Mesothelial cell of epicardium (in vitro differentiated cells): ENCODE measurements around the gene TMEM72. TPM values are rescaled to one million over a fixed set of nuclear protein-coding genes. Genes with fewer than 3 reads are reported as not detected.

ENCODE experiments used
- DNase-seq, 2 experiments: peaks; one replicate each; pipeline ENCODE4 v3.0.0; 2021; ENCODE audit warnings: low spot score in 2 of 2; ENCODE audit not compliant: unreplicated experiment in 2 of 2
- H3K27ac Mint-ChIP-seq: 2 replicates; pipeline ENCODE4 v1.8.0; 2021; ENCODE audit warnings: mixed read lengths
- H3K27me3 Mint-ChIP-seq: 2 replicates; pipeline ENCODE4 v1.8.0; 2021; ENCODE audit warnings: low read depth, mixed read lengths
- H3K36me3 Mint-ChIP-seq: 2 replicates; pipeline ENCODE4 v1.8.0; 2021; ENCODE audit warnings: mixed read lengths
- H3K4me1 Mint-ChIP-seq: 2 replicates; pipeline ENCODE4 v1.8.0; 2021; ENCODE audit warnings: mixed read lengths
- H3K4me3 Mint-ChIP-seq: 2 replicates; pipeline ENCODE4 v1.8.0; 2021; ENCODE audit warnings: mild to moderate bottlenecking, moderate library complexity, mixed read lengths
- H3K9me3 Mint-ChIP-seq: 2 replicates; pipeline ENCODE4 v1.8.0; 2021; ENCODE audit warnings: mixed read lengths
- CTCF ChIP-seq: fragments of 200-600 bp; sonication (generic); IDR thresholded peaks from one replicate; pipeline ENCODE4 v1.5.0; 2021; ENCODE audit warnings: antibody characterized with exemption; ENCODE audit not compliant: unreplicated experiment
- total RNA-seq: library from RNA; stranded (reverse); gene quantifications from 3 replicates; pipeline ENCODE4 v1.2.1, GENCODE V29; 2021

TMEM72 gene
- total RNA-seq, 1 donor from 2014 or later, result 0.67 TPM

- Mint-ChIP-seq H3K27me3 (no peaks in the 10 kb centered on the region), H3K4me3 (no peak overlapping the region), H3K9me3 (no peaks in the 10 kb centered on the region), H3K36me3 (peaks cover 9% of the 10 kb centered on the region), H3K4me1 (peaks cover 41% of the 10 kb centered on the region), H3K27ac (no peak overlapping the region)
- TF ChIP-seq CTCF, result no peak
- no peak for DNase-seq
Measured at GRCh38 chr10:44970812-44971395, 59.8 kb downstream of the TMEM72 start.

GRCh38 chr10:44971434-44971833, 60.3 kb downstream of the TMEM72 start:
- no peaks in the 10 kb centered on the region for H3K9me3 Mint-ChIP-seq
- peaks cover 9% of the 10 kb centered on the region for H3K36me3 Mint-ChIP-seq
- H3K27ac Mint-ChIP-seq, result no peak overlapping the region
- H3K4me1 Mint-ChIP-seq, result peaks cover 41% of the 10 kb centered on the region
- no peak overlapping the region for H3K4me3 Mint-ChIP-seq
- no peak for TF ChIP-seq CTCF
- no peak for DNase-seq
- H3K27me3 Mint-ChIP-seq, result no peaks in the 10 kb centered on the region

- no peak for TF ChIP-seq CTCF
- no peak overlapping the region for H3K4me3 Mint-ChIP-seq
- peaks cover 9% of the 10 kb centered on the region for H3K36me3 Mint-ChIP-seq
- H3K4me1 Mint-ChIP-seq, result peaks cover 48% of the 10 kb centered on the region
- no peaks in the 10 kb centered on the region for H3K27me3 Mint-ChIP-seq
- no peak overlapping the region for H3K27ac Mint-ChIP-seq
- H3K9me3 Mint-ChIP-seq, result no peaks in the 10 kb centered on the region
- DNase-seq, result no peak
Measured at GRCh38 chr10:44971935-44972757, 61.0 kb downstream of the TMEM72 start.

- H3K4me1 Mint-ChIP-seq, result peaks cover 45% of the 10 kb centered on the region
- H3K9me3 Mint-ChIP-seq, result no peaks in the 10 kb centered on the region
- H3K4me3 Mint-ChIP-seq, result no peak overlapping the region
- H3K27me3 Mint-ChIP-seq, result no peaks in the 10 kb centered on the region
- H3K27ac Mint-ChIP-seq, result no peak overlapping the region
- peaks cover 9% of the 10 kb centered on the region for H3K36me3 Mint-ChIP-seq
- no peak for DNase-seq
- TF ChIP-seq CTCF, result no peak
Measured at GRCh38 chr10:44972874-44973306, 61.8 kb downstream of the TMEM72 start.

GRCh38 chr10:44973323-44974081, 62.4 kb downstream of the TMEM72 start:
- Mint-ChIP-seq H3K9me3 (no peaks in the 10 kb centered on the region), H3K4me3 (no peak overlapping the region)

More at GRCh38 chr10:44973323-44974081, 62.4 kb downstream of the TMEM72 start:
- Mint-ChIP-seq H3K4me1 (peaks cover 46% of the 10 kb centered on the region), H3K27me3 (no peaks in the 10 kb centered on the region), H3K27ac (no peak overlapping the region), H3K36me3 (peaks cover 9% of the 10 kb centered on the region)
- TF ChIP-seq CTCF, result no peak
- no peak for DNase-seq
